ENCODE data around the gene PPIL4. TPM values are rescaled to one million over a fixed set of nuclear protein-coding genes. Genes with fewer than 3 reads are reported as not detected.
A peak's percentile ranks its signal among the peaks of the same experiment; 100 is the strongest.
"Not testable (repeated sequence)": the region's sequence is repeated elsewhere in the genome, so short reads cannot be mapped to it uniquely, and the experiment has no call there.

PPIL4 gene
- total RNA-seq, 1 experiment from 2014 or later = 42.8 TPM

DNA sequence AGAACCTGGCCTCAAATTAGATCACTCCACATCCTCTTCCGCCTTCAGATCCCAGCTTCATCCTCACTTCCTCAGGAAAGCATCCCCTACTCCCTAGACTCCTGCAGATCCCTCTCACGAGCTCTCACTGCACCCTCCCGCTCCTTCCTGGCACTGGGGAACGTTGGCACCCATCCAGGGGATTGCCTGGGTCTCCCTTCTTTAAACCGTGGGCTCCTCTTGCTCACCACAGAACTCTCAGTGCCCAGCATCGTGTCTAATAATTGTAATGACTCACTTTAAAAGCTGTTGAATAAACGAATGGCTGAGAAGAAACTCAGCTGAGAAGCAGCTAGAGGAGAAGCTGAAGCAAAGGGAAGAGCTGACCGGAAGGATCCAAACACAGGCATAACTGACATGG is 81.4 kb downstream of the PPIL4 start:
- no peaks in the 10 kb centered on the region for H3K27me3 ChIP-seq
- no peaks in the 10 kb centered on the region for H3K4me1 ChIP-seq
- H3K27ac ChIP-seq = no peak overlapping the region
- H3K4me3 ChIP-seq = no peak overlapping the region
- no peaks in the 10 kb centered on the region for H3K9me3 ChIP-seq (replicated peaks)
- no peaks in the 10 kb centered on the region for H3K36me3 ChIP-seq
- peak in 1 of 2 experiments; percentile 16 for DNase-seq

DNA sequence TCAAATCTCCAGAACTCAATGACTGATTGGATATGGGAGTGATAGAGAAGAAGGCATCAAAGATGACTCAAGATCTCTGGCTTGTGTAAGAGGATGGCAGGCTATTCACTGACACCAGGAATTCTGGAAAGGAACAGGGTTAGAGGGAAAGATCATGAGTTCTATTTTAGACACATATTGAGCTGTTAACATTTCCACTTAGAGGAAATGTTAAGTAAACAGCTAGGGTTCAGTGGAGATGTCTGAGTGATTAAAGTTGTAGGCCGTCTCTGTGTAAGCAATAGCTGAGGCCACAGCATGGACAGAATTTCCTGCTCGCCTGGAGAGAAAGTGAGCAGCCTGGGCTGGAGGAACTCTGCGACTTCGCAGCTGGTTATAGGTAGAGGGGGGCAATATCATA is 82.1 kb downstream of the PPIL4 start:
- no peak for DNase-seq
- no peak overlapping the region for H3K4me3 ChIP-seq

DNA sequence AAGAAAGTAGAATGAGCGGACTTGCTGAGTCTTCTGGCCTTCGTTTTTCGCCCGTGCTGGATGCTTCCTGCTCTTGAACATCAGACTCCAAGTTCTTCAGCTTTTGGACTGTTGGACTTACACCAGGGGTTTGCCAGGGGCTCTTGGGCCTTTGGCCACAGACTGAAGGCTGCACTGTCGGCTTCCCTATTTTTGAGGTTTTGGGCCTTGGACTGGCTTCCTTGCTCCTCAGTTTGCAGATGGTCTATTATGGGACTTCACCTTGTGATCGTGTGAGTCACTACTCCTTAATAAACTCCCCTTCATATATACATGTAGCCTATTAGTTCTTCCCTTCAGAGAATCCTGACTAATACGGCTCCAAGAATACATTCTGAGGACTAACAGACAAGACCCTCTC is 83.1 kb downstream of the PPIL4 start:
- H3K36me3 ChIP-seq; H3K27ac ChIP-seq; H3K9me3 ChIP-seq (replicated peaks); H3K4me1 ChIP-seq; DNase-seq; H3K27me3 ChIP-seq; H3K4me3 ChIP-seq: not testable (repeated sequence)

More for the DNA sequence above, 82.1 kb downstream of the PPIL4 start:
- H3K9me3 ChIP-seq (replicated peaks) = no peaks in the 10 kb centered on the region
- no peaks in the 10 kb centered on the region for H3K36me3 ChIP-seq
- no peak overlapping the region for H3K27ac ChIP-seq
- H3K4me1 ChIP-seq = no peaks in the 10 kb centered on the region
- no peaks in the 10 kb centered on the region for H3K27me3 ChIP-seq

- DNase-seq = no peak
- Histone ChIP-seq H3K4me3 (no peak overlapping the region), H3K27ac (no peak overlapping the region), H3K4me1 (no peaks in the 10 kb centered on the region), H3K27me3 (no peaks in the 10 kb centered on the region), H3K9me3 (replicated peaks) (no peaks in the 10 kb centered on the region), H3K36me3 (no peaks in the 10 kb centered on the region)
Observed at GRCh38 chr6:149461670-149462069, 84.2 kb downstream of the PPIL4 start.

DNA sequence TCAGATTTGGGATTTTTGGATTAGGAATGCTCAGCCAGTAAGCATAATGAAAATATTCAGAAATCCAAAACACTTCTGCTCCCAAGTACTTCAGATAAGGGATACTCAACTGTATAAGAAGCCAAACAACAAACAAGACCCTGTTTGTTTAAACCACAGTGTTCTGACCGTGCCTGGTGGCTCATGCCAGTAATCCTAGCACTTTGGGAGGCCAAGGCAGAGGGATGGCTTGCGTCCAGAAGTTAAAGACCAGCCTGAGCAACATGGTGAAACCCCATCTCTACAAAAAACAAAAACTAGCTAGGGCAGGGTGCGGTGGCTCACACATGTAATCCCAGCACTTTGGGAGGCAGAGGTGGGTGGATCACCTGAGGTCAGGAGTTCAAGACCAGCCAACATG is 85.6 kb downstream of the PPIL4 start:
- H3K9me3 ChIP-seq (replicated peaks); H3K4me1 ChIP-seq; H3K4me3 ChIP-seq; DNase-seq; H3K36me3 ChIP-seq; H3K27me3 ChIP-seq; H3K27ac ChIP-seq: not testable (repeated sequence)

- H3K36me3 ChIP-seq = no peaks in the 10 kb centered on the region
- DNase-seq = no peak
- H3K27ac ChIP-seq = no peak overlapping the region
- H3K4me1 ChIP-seq = no peaks in the 10 kb centered on the region; the same call in 1 of the 2 replicates
- H3K4me3 ChIP-seq = no peak overlapping the region
- no peaks in the 10 kb centered on the region for H3K27me3 ChIP-seq
- no peaks in the 10 kb centered on the region for H3K9me3 ChIP-seq (replicated peaks)
Observed at GRCh38 chr6:149459761-149460160, 86.1 kb downstream of the PPIL4 start.

GRCh38 chr6:149458806-149459205 is 87.0 kb downstream of the PPIL4 start:
- H3K4me3 ChIP-seq = no peak overlapping the region
- H3K27me3 ChIP-seq = no peaks in the 10 kb centered on the region
- no peaks in the 10 kb centered on the region for H3K36me3 ChIP-seq
- peaks cover 3% of the 10 kb centered on the region for H3K4me1 ChIP-seq
- no peaks in the 10 kb centered on the region for H3K9me3 ChIP-seq (replicated peaks)
- DNase-seq = no peak
- no peak overlapping the region for H3K27ac ChIP-seq

- no peaks in the 10 kb centered on the region for H3K36me3 ChIP-seq
- no peak overlapping the region for H3K27ac ChIP-seq
- DNase-seq = no peak
- no peaks in the 10 kb centered on the region for H3K9me3 ChIP-seq (replicated peaks)
- H3K4me3 ChIP-seq = no peak overlapping the region
- peaks cover 6% of the 10 kb centered on the region for H3K4me1 ChIP-seq
- H3K27me3 ChIP-seq = no peaks in the 10 kb centered on the region
Observed at GRCh38 chr6:149458196-149458595, 87.6 kb downstream of the PPIL4 start.

DNA sequence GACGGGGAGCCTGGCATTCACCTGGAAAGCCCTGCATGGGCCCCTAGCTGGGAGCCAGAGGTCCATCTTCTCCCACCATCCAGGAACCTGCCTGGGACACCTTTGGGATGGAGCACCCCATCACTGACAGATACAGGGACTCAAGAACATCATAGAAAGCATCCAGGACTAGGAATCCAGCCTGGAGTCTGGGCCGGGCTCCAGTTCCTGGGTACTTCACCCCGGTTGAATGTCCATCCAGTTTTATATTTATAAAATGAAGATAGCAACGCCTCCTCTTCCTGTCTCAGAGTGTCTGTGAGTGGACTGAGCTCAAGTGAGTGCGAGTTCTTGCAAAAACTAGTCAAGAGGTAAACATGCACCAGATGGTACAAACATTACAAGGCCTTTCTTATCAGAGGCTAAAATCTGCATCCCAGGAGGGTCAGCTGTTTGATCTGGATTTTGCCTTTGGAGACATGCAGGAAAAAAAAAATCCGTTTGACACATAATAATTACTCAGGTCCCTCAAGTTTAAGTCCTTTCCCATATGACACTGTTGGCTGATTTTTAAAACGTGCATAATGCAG is 88.4 kb downstream of the PPIL4 start:
- Histone ChIP-seq H3K36me3 (no peaks in the 10 kb centered on the region), H3K4me3 (no peak overlapping the region), H3K27ac (no peak overlapping the region), H3K27me3 (no peaks in the 10 kb centered on the region), H3K4me1 (peaks cover 6% of the 10 kb centered on the region), H3K9me3 (replicated peaks) (no peaks in the 10 kb centered on the region)
- no peak for DNase-seq

DNA sequence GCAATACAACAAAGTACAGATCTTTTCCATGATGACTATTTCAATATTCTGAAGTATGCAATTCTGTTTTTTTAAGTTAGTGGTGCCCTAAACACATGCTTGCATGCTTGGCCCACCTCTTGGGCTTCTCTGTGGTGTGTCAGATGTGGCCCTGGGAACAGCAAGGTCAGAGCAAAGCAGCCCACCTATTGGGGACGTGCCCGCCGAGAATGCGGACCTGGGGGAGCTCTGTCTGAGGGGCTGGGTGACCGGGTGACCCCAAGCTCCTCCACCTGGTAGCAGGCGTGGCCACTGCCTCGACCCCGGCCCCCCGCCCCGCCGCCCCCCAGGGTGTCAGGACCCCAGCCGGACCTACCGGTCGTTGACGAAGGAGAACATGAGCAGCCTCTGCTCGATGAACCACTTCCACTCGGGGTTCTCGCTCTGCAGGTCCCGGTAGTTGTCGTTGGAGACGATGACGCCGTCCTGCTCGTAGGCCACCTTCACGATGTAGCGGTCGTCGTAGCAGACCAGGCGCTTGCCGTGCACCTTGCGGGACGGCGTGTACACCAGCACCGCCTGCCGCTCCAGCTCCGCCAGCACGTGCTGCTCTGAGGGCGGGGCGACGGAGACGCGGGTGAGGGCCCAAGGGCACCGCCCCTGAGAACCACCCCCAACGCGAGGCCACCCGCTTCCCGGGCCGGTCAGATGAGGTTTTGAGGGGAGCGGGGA is 89.4 kb downstream of the PPIL4 start:
- H3K27me3 ChIP-seq = no peaks in the 10 kb centered on the region
- no peaks in the 10 kb centered on the region for H3K9me3 ChIP-seq (replicated peaks)
- H3K4me1 ChIP-seq = peaks cover 6% of the 10 kb centered on the region
- H3K27ac ChIP-seq = no peak overlapping the region
- H3K4me3 ChIP-seq = no peak overlapping the region
- no peaks in the 10 kb centered on the region for H3K36me3 ChIP-seq
- DNase-seq = no peak

DNA sequence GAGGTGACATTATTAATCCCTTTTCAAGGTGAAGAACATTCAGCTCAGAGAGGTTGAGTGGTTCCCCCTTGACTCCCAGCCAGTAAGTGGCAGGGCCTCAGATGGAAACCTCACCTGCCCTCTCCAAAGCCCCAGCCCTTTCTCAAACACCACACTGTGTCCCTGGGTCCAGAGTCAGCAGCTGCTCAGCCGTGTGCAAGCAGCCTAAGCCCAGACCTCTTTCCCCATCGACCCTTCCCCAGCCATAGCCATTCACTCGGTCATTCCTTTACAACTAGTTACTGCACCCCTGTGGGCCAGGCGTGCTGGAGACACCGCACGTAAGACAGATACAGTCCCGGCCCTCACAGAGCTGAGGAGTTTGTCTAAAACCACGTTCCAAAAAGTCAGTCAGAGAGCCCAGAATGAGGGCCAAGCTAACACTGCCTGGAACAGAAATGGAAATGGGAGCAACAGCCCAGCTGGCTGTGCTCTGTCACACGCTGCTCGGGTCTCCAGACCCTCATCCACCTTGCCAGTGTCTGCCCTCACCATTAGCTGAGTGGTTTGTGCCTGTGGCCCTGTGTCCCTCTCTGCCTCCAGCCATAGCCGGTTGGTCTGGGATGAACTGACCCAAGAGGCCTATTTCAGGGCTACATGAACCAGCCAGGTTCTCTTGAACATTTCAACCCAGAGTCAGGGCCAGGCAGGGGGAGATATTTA is 90.7 kb downstream of the PPIL4 start:
- Histone ChIP-seq H3K27ac (no peak overlapping the region), H3K4me1 (peaks cover 6% of the 10 kb centered on the region), H3K27me3 (no peaks in the 10 kb centered on the region), H3K4me3 (no peak overlapping the region), H3K36me3 (no peaks in the 10 kb centered on the region), H3K9me3 (replicated peaks) (no peaks in the 10 kb centered on the region)
- no peak for DNase-seq

Other genes with a start within 250 kb of the PPIL4 start
- gene TAB2, start 228.3 kb downstream of the PPIL4 start, total RNA-seq (2014; rRNA removed; shearing (Covaris generic)) = 33.8 and 37.6 TPM in 2 replicates
- gene SUMO4, start 145.8 kb downstream of the PPIL4 start, total RNA-seq (2014; rRNA removed; shearing (Covaris generic)) = 1.1 and 1.5 TPM in 2 replicates
- not detected in 2 replicates for gene ZC3H12D, start 61.0 kb downstream of the PPIL4 start, total RNA-seq (2014; rRNA removed; shearing (Covaris generic))
- 32.6 and 35.1 TPM in 2 replicates for gene GINM1, start 20.3 kb upstream of the PPIL4 start, total RNA-seq (2014; rRNA removed; shearing (Covaris generic))
- 32.9 and 39.7 TPM in 2 replicates for gene KATNA1, start 102.7 kb upstream of the PPIL4 start, total RNA-seq (2014; rRNA removed; shearing (Covaris generic))
- gene LATS1, start 172.1 kb upstream of the PPIL4 start, total RNA-seq (2014; rRNA removed; shearing (Covaris generic)) = 33.1 and 33.9 TPM in 2 replicates
- 72.3 and 76.6 TPM in 2 replicates for gene NUP43, start 200.5 kb upstream of the PPIL4 start, total RNA-seq (2014; rRNA removed; shearing (Covaris generic))
- gene PCMT1, start 203.7 kb upstream of the PPIL4 start, total RNA-seq (2014; rRNA removed; shearing (Covaris generic)) = 95.8 and 101 TPM in 2 replicates

All from SJCRH30 (cell line).